GM18519 (cell line): Measurements from ENCODE around the gene NFATC3.

Experiments used
- ATAC-seq: cut with Tn5 transposase; IDR thresholded peaks from one replicate; pipeline ENCODE4 v1.9.1; 2021; ENCODE audit warnings: mild to moderate bottlenecking, moderate library complexity; ENCODE audit not compliant: unreplicated experiment, low FRiP score

NFATC3 gene

DNA sequence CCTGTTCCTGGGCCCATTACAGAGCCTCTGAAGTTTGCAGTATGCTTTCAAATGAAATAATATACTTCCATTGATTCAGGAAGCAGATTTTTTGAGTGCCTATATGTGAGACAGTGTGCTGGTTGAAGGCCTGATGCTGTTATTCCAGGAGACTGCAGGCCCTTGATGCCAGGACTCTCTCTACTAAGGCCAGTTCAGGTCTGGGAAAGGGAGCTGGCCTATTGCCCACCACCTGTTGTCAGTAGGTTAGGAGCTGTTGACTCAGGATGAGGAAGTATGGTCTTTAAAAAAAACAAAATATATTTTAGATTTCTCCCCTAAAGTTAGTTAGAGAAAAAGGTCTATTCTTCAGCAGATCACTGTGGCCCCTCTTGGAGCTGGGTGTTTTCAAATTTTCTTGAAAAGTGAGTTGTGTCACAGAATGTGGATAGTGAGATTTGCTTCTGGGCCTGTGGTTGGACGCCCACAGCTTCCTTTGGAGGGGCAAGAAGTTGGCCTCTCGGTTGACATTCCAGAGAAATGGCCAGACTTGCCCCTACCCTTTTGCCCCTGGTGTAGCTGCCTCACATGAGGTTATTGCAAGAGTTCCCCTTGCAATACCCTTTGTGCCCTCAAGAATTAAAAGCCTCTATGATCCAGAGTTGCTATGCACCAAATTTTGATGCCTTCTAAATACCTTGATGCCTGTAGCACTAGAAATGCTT is 142.8 kb downstream of the NFATC3 start:
- ATAC-seq = no peak

DNA sequence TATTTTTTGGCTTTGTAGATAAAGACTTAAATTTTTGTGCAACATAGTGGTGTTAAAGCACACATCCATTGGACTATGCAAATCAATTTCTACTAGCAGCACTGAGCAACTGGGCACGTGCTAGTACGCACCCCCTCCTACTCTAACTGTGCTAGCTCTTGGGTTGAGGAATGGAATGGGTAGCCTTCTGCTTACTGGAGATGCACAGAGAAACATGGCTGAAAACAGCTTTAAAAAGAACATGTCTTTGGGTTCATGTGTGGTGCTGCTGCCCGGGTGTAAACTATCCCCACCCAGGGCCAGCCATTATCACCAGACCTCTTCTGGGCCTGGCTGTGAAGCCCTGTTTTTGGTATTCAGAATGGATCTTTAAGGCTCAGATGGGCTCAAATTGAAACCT is 143.5 kb downstream of the NFATC3 start:
- no peak for ATAC-seq

DNA sequence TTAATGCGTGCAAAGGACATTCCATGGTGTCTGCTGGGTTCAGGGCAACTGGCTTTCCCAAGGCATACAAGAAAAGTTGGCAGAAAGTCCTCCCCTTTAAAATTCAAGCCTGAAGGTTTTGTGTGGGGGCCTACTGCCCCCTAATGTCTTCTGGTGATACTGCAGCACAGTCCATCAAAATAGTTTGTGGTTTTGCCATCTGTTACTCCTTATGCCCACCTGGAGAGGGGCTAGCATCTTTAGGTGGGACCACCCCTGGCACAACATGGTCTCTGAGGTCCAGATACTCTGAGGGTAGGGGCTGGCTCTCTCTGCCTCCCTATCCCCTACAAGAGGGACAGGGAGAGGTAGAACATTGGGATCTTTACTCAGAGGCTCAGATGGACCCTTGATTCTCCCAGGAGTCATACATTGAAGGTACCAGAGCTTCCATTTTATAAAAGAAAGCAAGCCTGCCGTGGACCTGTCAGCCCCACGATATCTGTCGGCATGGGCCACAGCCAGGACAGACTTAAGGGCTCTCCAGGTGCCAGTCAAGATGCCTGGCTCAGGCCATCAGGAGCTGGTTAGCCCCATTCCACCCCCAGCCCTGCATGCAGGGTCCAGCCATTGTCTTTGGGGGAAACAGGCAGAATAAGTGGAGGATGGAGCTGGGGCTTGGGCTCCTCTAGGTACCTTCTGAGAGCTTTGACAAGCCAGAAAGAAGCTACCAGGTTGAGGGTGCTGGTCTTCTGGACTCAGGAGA is 144.4 kb downstream of the NFATC3 start:
- ATAC-seq = no peak

DNA sequence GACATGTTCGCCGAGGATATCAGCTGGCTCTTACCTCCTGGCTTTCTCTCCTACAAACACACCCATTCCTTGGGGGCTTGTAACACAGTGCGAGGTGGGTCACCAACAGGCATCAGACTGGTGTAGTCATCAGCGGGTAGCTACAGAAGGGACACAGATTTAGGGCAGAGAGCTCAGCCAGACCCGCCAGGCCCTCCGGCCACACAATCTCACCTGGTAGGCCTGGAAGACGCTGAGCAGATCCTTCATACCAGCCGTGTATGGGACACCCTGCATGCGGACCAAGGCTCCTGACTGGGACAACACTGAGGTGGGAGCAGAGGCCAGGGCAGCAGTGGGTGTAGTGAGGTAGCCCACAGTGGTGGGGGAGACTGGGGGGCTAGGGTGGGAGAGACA is 145.0 kb downstream of the NFATC3 start:
- no peak for ATAC-seq

DNA sequence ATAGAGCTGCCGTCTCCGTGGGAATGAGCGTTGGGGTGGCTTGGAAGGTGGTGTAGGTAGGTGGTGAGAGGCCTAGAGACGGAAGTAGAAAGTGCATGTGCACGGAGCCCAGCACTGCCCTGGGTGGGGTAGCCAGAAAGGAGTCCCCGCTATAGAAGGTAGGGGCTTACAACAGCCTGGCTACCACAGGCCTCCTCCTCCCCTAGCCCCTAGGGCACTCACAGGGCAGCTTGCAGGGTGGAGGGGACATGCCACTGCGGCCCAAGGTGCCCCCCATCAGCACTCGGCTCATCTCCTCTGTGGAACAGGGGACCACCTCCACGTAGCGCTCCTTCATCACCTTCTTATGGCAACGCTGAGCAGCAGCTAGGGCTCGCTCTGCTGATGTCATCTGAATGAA is 145.8 kb downstream of the NFATC3 start:
- no peak for ATAC-seq

DNA sequence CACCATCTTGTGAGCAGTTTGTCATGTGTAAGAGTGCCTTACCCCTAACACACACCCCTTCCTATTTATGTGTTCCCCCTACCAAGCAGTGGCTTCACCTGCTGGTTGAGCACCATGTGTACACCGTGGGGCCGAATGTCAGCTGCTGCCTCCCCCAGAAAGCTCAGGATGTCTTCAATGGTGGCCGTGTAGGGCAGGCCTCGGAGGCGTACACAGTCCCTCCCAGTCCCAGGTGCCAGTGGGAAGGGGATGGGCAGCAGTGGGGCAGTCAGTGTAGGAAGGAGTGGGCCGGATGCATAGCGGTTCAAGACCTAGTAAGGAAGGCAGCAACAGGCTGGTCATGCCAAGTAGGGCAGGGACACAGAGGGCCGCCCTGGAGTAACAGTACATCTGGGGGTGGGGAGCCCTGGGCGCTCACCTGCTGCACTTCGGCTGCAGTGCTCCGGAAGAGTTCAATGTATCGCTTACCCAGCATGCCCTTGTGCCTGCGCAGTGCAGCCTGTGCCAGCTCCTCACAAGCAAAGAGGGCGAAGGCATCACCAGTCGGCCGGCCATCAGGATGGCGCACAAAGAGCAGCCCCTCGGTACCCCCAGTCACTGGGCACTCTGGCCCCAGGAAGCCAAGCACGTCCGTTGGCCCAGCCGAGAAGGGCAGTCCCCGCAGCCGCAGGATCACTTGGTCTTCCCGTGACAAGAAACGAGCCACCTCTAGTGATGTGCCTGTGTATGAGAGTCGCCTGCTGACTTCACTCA is 146.4 kb downstream of the NFATC3 start:
- ATAC-seq = no peak

DNA sequence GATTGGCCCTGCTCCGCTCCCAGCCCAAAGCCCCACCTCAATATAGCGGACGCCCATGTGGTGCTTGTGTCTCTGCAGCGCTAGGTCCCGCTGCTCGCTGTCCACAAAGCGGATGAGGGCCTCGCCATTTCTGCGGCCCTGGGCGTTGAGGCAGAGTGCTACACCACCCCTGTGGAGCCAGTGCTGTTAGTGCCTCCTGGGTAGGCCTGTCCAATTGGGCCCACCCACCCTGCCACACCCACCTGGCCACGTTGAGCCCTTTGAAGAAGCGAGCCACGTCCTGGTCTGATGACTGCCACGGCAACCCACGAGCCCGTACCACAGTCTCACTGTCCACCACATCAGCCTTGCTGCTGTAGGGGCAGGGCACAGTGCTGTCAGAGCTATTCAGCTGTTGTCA is 147.2 kb downstream of the NFATC3 start:
- no peak for ATAC-seq

DNA sequence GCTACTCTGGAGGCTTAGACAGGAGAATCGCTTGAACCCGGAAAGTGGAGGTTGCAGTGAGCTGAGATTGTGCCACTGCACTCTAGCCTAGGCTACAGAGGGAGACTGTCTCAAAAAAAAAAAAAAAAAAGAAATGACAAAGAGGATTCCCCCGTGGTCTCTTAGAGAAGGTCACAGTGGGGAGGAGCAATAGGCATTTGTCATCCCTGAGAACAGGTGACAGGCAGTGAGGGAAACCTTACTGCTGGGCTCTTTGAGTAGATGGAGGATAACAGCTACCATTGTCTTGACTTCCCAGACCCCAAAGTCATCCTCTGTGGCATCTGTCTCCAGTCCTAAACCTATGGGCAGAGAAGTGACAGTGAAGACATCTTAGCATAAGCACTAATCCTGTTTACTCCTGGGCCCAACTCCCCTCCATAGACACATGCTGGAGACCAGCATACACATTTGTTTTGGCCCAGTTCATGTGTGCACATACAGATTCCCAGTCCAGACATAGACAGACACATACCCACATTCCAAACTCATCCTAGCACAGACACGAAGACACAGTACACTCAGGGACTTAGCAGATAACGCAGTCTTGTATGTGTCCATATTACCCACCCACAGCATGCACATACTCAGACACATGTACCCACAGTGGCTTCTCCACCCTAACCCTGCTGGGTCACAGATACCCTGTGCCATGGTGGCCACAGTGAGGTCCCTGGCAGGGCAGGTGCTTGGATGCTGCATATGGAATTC is 148.1 kb downstream of the NFATC3 start:
- no peak for ATAC-seq

DNA sequence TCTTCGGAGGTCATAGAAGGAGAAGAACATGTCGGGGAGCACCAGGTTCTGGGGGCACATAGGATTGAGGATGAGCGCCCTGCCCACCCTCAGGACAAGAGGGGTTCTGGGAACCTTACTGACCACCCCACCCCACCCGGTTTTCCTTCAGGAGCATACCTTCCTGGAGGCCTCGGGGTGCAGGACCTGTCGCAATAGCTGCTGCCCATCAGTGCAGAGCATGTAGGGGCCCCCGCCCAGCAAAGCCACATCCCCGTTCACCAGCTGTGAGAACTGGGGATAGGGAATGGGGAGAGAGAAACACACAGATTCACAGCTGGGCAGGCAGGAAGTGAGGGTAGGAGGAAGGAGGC is 148.6 kb downstream of the NFATC3 start:
- no peak for ATAC-seq

DNA sequence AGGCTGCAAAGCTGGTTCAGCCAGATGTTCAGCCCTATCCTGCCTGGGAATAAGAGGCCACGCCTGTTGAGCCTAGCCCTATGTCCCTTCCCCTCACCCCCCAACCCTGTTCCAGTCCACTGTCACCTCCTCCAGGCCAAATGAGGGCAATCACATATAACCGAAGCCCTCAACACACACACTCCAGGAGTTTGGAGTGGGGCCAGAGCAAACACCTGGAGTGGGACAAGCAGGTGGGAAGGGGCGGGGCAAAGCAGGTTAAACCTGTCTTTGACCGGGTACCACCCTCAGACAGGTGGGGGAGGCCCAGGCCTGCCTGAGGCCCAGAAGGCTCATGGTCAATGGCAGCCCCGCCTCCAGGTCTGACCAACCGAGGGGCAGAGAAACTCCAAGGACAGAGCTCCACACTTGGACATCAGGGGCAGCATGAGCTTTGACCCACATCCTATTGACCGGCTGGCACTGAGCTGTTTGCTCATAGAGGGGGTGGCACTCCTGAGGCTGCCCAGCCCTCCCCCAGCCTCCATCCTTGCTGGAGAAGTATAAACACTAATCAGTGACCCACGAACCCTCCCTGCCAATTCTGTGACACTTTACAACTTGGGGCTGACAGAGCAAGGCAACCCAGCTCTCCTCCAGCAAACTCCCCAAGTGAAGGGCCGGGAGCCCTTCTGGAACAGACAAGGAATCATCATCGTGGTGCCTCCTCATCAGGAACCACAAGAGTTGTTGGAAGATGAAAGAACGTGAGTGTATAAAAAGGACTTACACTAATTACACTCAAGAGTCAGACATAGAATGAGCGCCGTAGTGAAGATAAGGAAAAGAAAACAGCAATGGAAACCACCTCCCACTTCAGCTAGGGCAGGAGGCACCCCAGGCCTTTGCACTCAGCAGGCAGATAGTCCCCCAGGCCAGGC is 149.3 kb downstream of the NFATC3 start:
- ATAC-seq = no peak

DNA sequence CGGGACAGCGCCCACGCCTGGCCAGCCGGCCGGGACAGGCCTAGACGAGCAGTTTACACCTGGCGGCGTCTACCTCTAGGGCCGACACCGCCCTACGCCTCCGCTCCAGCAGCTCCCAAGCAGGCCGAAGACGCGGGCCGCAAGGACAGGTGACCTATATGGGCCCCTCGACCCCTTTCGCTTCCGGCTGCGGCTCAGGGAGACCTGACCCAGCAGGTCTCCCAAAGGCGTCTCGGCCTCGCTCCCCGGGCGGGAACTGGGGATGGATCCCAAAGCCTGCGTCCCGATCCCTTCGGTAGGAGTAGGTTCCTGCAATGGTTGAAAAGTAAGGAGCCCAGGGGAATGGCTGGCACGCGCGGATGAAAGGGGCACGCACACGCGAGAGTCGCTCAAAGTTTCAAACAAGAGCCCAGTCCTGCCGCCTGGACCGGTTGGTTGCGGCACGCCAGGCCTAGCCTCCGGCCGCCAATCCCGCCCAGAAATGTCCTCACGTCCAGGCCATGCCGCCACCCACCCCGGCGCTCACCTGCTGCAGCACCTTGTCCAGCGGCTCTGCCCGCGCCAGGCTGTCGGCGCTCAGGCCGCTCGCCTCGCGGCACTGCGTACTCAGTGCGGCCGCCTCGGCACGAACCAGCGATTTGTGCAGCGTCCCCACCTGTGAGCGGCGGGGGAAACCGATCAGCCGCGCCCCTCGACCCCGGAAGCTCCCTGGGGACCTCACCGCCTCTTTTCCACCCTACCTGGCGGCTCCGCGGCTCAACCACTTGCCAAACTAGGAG is 150.1 kb downstream of the NFATC3 start:
- ATAC-seq = no peak

DNA sequence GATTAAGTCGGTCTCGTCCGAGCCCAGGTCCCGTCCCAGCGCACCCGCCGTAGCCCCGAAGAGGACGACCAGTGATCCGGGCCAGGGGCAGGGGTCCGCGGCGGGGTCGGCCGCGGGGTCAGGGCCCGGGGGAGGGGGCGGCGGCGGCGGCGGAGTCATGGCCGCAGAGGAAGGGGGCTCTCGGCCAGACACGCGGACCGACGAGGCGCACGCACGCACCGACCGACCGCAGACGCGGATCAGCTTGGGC is 150.6 kb downstream of the NFATC3 start, which contains the start of gene ESRP2:
Gene ESRP2, minus strand, starts transcription at position 241 of the 250 bp plus-strand sequence. Its CDS starts 82 bp downstream, at position 159.
- no peak for ATAC-seq

DNA sequence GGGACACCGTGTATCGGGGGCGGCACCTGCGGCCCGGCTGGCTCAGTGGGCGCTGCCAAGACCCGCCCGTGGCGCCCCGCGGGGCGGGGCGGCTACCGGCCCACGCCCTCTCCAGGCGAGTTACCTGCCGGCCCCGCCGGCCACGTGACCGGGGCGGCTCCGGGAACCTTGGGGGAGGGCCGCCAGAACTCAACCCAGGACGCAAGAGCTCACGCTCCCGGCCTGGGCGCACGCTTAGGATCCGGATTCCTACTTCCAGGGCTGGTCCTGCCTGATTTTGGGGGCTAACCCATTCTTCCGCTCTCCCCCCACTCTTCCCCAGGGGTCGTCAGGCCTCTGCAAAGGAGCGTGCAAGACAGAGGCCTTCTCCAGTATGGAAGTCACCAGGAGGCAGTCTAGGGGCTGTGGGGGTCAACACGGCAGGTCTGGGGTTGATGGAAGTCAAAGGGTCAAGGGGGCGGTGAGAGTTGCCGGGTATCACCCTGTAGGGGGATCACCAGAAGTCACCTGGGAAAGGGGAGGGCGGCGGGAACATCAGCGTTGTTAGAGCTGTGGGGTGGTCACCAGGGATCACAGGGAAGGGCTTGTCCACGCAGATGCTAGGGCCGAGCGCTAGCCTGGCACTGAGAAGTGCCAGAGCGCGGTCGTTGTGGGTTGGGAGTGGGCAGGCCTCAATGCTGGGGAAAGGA is 151.1 kb downstream of the NFATC3 start:
- ATAC-seq = no peak

DNA sequence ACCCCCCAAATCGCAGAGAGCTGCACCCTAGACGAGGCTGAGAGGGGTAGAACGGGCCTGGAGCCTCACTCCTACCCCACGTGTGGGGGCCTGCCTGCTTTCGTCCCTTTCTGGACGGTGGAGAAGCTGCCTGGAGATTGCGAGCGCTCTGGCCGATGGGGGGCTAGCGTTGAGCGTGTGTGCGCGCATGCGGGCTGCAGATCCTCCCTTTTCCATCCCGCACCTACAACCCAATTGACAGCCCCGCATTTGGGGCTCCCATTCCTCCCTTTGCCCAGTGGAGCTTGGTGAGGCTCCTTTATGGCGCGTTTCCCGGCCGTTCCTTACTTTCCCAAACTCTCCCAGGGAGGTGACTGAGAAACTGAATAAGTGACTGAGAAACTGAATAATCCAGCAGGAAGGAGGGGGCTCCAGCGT is 151.7 kb downstream of the NFATC3 start:
- no peak for ATAC-seq

DNA sequence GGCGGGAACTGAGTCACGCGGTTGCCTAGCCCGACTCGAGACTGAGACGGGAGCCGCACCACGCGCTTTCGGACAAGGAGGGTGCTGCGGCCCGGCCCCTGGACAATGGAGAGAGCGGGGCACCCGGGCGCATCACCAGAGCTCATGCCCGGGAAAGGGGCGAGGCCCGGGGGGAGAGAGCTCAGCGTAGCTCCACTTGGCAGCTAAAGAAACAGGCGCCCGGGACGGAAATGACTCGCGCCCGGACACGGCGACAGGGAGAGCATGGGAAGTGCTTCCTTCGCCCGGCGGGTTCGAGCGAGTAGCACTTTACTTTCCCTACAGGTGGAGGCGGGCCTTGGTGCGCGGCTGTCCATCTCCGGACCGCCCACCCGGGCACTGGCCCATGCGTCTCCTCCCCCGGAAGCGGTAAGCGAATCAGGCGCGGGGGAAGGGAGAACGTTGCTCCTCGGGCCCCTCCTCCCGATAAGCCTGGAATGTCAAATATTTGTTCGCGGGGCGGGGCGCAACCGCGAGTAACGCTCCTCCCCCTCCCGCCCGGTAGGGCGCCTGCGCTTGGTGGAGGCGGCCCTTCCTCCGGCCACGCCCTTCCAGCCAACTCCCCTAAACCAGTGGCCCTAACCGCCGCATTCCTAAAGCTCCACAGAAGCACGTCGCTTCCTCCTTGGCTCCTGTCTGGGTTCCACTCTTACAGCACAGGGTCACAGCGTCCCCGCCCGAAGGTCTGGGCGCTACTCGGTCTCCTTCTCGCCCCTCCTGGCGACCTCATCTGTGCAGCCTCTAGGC is 152.3 kb downstream of the NFATC3 start:
- ATAC-seq = peak; percentile 60

DNA sequence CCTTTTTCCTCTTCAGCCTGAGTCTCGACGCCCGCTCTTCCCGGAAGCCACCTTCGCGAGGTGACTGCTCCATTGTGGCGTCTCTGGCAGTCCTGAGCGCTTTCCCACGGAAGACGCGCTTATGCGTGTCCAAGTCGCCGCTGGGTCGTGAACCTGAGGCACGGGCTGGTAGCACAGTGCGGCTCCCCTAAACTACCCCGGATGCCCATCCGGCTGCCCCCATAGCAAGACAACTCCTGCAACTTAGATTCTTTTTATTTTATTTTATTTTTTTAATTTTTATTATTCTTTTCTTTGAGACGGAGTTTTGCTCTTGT is 152.8 kb downstream of the NFATC3 start:
- peak; percentile 14 for ATAC-seq

DNA sequence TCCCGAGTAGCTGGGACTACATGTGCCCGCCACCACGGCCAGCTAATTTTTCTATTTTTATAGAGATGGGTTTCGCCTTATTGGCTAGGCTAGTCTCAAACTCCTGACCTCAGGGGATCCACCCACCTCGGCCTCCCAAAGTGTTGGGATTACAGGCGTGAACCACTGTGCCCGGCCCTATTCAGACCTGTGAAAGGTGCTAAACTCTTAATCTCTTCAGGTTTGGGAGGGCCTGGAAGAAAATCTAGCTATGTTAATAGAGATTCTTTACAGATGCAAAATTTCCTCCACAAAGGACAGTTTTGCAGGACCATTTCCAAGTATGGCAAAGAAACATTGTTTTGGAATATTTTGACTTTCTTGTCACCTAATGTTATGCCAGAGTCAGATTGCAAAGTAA is 156.9 kb downstream of the NFATC3 start:
- ATAC-seq = no peak
